ENCODE results near the gene ROBO1. TPM values are rescaled to one million over a fixed set of nuclear protein-coding genes. Genes with fewer than 3 reads are reported as not detected.

ROBO1 gene
- total RNA-seq, 1 donor from 2014 or later = 66.5 TPM

GRCh38 chr3:79661896-79662295 lies 105.9 kb downstream of the ROBO1 start:
- no peaks in the 10 kb centered on the region for H3K9me3 ChIP-seq
- no peaks in the 10 kb centered on the region for H3K36me3 ChIP-seq
- no peaks in the 10 kb centered on the region for H3K4me1 ChIP-seq
- H3K27me3 ChIP-seq = no peaks in the 10 kb centered on the region
- DNase-seq (ENCODE audit: extremely low spot score in 2 of 2) = no peak
- no peak overlapping the region for H3K4me3 ChIP-seq
- no peak overlapping the region for H3K27ac ChIP-seq
- intact Hi-C loops (cut with DNase I) = no loop called here
- TF ChIP-seq, protein P1, sequence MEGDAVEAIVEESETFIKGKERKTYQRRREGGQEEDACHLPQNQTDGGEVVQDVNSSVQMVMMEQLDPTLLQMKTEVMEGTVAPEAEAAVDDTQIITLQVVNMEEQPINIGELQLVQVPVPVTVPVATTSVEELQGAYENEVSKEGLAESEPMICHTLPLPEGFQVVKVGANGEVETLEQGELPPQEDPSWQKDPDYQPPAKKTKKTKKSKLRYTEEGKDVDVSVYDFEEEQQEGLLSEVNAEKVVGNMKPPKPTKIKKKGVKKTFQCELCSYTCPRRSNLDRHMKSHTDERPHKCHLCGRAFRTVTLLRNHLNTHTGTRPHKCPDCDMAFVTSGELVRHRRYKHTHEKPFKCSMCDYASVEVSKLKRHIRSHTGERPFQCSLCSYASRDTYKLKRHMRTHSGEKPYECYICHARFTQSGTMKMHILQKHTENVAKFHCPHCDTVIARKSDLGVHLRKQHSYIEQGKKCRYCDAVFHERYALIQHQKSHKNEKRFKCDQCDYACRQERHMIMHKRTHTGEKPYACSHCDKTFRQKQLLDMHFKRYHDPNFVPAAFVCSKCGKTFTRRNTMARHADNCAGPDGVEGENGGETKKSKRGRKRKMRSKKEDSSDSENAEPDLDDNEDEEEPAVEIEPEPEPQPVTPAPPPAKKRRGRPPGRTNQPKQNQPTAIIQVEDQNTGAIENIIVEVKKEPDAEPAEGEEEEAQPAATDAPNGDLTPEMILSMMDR (IDR thresholded peaks at IDR 0.05) = no peak
- TF ChIP-seq POLR2AphosphoS5 (IDR thresholded peaks at IDR 0.05; ENCODE audit: insufficient read depth in 1 of 2, low read depth in 1 of 2) = no peak
- TF ChIP-seq POLR2A (IDR thresholded peaks at IDR 0.05) = no peak

DNA sequence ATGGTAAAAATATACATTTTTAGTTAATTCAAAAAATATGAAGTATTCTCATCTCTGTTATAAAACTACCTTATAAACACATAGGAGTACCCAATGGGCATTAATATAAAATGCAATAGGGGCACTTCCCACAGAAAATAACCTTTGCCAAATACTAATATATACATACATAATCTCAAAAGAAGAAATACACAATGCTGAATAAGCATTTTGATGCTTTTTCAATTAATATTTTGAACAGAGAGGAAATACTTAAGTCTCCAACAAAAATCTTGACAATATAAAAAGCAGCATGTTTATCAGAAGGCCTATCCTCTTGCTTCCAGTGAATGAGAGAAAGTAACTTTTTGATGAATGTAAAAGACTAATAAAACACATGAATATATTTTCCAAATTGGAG lies 110.7 kb downstream of the ROBO1 start:
- DNase-seq (ENCODE audit: extremely low spot score in 2 of 2) = no peak
- Histone ChIP-seq H3K4me1 (no peaks in the 10 kb centered on the region), H3K27me3 (no peaks in the 10 kb centered on the region), H3K36me3 (no peaks in the 10 kb centered on the region), H3K27ac (no peak overlapping the region), H3K4me3 (no peak overlapping the region), H3K9me3 (no peaks in the 10 kb centered on the region)
- TF ChIP-seq, protein P1 (IDR thresholded peaks at IDR 0.05) = no peak
- no peak for TF ChIP-seq POLR2A (IDR thresholded peaks at IDR 0.05)
- TF ChIP-seq POLR2AphosphoS5 (IDR thresholded peaks at IDR 0.05; ENCODE audit: insufficient read depth in 1 of 2, low read depth in 1 of 2) = no peak
- intact Hi-C loops (cut with DNase I) = no loop called here

- Histone ChIP-seq H3K27me3 (no peaks in the 10 kb centered on the region), H3K9me3 (no peaks in the 10 kb centered on the region), H3K4me1 (no peaks in the 10 kb centered on the region), H3K27ac (no peak overlapping the region), H3K36me3 (no peaks in the 10 kb centered on the region), H3K4me3 (no peak overlapping the region)
- TF ChIP-seq POLR2AphosphoS5 (IDR thresholded peaks at IDR 0.05; ENCODE audit: insufficient read depth in 1 of 2, low read depth in 1 of 2) = no peak
- TF ChIP-seq POLR2A (IDR thresholded peaks at IDR 0.05) = no peak
- TF ChIP-seq, protein P1 (IDR thresholded peaks at IDR 0.05) = no peak
- intact Hi-C loops (cut with DNase I) = no loop called here
- DNase-seq (ENCODE audit: extremely low spot score in 2 of 2) = no peak
Measured at GRCh38 chr3:79654019-79654418, 113.8 kb downstream of the ROBO1 start.

DNA sequence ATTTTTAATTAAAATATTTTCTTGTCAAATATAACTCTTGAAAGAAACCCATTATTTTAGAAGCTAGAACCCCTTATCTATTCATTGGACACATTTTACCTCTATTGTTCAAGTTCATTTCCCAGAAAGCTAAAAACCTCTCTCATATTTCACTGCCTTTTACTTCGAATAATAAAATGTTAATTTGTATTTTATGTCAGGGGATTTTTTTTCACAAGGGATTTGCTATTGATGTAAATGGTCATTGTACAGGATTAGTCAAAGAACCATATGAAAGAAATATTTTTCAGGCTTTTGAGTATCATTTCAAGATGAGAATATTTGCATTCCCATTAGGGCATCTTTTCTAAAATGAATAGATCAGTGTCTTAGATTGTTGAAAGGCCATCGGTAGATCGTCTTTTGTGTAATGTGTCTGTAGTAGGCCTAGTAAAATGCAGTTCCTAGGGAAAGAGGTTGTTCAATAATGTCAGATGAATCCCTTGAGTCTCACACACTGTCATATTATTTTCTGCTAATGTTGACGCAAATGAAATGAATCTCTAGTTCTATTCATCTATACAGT lies 114.5 kb downstream of the ROBO1 start:
- Histone ChIP-seq H3K27ac (no peak overlapping the region), H3K9me3 (no peaks in the 10 kb centered on the region), H3K36me3 (no peaks in the 10 kb centered on the region), H3K27me3 (no peaks in the 10 kb centered on the region), H3K4me3 (no peak overlapping the region), H3K4me1 (no peaks in the 10 kb centered on the region)
- intact Hi-C loops (cut with DNase I) = no loop called here
- TF ChIP-seq POLR2AphosphoS5 (IDR thresholded peaks at IDR 0.05; ENCODE audit: insufficient read depth in 1 of 2, low read depth in 1 of 2) (no peak), POLR2A (IDR thresholded peaks at IDR 0.05) (no peak)
- TF ChIP-seq, protein P1 (IDR thresholded peaks at IDR 0.05) = no peak
- no peak for DNase-seq (ENCODE audit: extremely low spot score in 2 of 2)

GRCh38 chr3:79651536-79652065 lies 116.2 kb downstream of the ROBO1 start:
- TF ChIP-seq, protein P1 (IDR thresholded peaks at IDR 0.05) = no peak
- TF ChIP-seq POLR2A (IDR thresholded peaks at IDR 0.05) = no peak
- TF ChIP-seq POLR2AphosphoS5 (IDR thresholded peaks at IDR 0.05; ENCODE audit: insufficient read depth in 1 of 2, low read depth in 1 of 2) = no peak
- no peak for DNase-seq (ENCODE audit: extremely low spot score in 2 of 2)
- no peaks in the 10 kb centered on the region for H3K4me1 ChIP-seq
- H3K9me3 ChIP-seq = no peaks in the 10 kb centered on the region
- H3K4me3 ChIP-seq = no peak overlapping the region
- intact Hi-C loops (cut with DNase I) = no loop called here
- no peaks in the 10 kb centered on the region for H3K36me3 ChIP-seq
- H3K27me3 ChIP-seq = no peaks in the 10 kb centered on the region
- no peak overlapping the region for H3K27ac ChIP-seq

Data from vagina (tissue), 2 donors.